HTERT RPE-1 (cell line): ENCODE measurements around the gene CERCAM.
"Not testable (repeated sequence)": the region's sequence is repeated elsewhere in the genome, so short reads cannot be mapped to it uniquely, and the experiment has no call there.

Experiments used
- in situ Hi-C: fragments of 300-500 bp; cut with MboI; formaldehyde crosslinking; loops from 4 replicates; pipeline ENCODE4 v1.14.3; 2020; ENCODE audit warnings: low sequenced_read_pairs

The CERCAM gene

DNA sequence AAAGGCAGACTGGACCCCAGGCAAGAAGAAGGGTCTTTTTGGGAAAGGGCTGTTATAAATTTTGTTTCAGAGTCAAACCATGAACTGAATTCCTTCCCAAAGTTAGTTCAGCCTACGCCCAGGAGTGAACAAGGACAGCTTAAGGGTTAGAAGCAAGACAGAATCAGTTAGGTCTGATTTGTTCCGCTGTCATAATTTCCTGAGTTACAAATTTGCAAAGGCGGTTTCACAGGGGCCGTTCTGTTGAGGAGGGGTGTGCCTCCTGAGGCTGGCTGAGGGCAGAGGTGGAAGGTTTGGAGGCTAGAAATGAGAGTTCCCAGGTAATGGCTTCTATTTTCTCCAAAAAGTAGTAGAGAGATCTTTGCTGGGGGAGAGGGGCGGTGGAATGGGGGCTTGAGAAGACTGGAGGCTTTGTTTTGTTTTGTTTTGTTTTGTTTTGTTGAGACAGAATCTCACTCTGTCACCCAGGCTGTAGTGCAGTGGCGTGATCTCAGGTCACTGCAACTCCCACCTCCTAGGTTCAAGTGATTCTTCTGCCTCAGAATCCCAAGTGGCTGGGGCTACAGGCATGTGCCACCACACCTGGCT is 4.1 kb upstream of the CERCAM start:
- in situ Hi-C loops, result no loop called here

DNA sequence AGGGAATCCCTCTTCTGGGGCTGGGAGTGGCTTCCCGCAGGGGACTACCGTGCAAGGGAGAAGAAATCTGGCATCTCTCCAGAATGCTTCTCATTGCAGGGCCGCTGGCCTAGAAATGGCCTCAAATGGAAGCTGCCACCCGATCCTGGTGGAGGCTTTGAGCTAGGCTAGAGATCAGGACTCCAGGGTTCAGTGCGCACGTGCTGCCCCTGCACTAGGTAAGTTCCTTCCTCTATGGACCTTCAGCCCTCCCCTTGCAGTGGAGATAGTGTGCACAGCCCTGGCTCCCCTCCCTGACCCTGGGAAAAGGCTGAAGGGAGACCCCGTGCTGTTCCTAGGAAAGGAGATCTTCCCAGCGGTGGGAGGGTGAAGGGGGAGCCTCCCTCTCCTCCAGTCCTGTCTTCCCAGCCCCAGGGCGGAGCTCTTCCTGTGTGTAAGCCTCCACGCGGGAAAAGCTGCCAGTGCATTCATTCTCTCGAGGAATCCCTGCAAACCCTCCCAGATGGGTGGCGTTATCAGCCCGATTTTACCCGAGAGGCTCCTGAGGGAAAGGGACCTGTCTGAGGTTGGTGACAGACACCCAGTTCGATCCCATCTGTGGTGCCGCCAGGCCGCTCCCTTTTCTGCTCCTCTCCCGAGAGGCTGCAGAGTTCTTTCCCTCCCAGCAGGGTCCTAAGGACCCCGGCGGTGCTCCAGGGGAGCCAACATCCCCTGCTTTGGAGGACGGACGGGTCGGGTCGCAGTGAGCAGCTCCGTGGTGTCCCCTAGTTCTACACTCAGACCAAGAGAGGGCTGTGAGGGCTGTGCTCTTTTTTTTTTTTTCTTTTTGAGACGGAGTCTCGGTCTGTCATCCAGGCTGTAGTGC is 1.4 kb upstream of the CERCAM start:
- in situ Hi-C loops, result no loop called here

DNA sequence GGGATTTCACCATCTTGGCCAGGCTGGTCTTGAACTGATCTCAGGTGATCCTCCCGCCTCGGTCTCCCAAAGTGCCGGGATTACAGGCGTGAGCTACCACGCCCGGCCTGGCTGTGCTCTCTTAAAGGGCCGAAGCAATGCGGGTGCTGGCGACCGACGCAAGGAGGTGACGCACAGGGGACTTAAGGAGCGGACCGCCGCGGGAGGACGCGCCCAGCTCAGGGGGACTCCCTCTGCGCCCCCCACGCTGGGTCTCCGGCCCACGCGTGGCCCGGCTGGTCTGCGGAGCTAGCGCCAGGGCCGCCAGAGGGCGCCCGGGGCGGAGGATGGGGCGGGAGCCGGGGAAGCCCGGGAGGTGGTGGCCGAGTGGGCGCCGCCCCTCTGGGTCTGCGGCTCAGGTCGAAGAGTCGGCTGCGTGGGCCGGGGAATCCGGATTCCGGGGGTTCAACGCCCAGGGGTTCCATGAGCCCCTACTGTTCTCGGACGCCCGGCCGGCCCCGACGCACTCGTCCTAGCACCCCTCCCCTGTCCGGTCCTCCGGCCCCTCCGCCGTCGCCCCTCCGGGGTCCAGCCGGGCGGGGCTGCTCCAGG is 502 bp upstream of the CERCAM start:
- in situ Hi-C loops, result no loop called here

DNA sequence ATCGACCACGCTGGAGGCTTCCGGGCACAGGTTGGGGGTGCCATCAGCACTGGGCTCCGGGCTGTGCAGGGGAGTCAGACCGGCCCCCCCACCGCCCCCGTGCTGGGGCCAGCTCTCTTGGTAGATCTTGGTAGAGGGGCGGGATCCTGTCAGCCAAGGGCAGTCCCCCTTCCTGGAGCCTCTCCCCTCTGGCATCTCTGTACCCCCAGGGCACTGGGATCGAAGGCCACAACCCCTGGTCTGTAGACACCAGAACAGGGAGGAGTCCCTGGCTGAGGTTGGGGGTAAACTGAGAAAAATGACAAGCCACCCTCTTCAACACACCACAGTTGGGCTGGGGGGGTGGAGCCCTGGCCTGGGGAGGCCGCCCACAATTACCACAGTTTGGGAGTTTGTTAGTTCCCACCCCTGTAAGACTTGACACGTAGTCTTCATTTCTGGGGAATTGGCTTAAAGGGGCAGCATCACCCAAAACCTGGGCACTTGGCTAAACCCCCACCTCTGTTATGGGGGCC is 882 bp downstream of the CERCAM start:
- in situ Hi-C loops, result no loop called here

DNA sequence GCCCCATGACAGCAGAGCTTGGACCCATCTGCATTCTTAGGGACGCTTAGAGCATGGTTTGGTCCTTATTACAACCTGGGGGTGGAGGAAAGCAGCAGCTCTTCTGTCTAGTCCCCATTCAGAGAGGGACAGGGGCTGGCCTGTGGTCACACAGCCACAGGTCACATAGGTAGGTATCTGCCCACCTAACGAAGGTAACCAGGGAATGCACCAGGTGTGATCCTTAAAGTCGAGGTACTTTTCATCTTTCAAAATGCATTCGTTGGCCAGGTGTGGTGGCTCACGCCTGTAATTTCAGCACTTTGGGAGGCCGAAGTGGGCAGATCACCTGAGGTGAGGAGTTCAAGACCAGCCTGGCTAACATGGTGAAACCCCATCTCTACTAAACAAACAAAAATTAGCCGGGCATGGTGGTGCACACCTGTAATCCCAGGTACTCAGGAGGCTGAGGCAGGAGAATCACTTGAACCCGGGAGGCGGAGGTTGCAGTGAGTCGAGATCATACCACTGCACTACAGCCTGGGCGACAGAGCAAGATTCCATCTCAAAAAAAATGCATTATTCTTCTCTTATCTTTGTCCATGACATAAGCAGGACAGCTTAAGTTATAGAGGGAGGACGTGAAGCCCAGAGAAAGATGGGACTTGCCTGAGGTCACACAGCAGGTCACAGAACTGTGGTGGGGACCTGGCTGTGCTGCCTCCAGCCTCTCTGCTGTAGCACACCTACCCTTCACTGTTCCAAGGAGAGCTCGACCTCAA is 1.5 kb downstream of the CERCAM start:
- in situ Hi-C loops, result not testable (repeated sequence)

DNA sequence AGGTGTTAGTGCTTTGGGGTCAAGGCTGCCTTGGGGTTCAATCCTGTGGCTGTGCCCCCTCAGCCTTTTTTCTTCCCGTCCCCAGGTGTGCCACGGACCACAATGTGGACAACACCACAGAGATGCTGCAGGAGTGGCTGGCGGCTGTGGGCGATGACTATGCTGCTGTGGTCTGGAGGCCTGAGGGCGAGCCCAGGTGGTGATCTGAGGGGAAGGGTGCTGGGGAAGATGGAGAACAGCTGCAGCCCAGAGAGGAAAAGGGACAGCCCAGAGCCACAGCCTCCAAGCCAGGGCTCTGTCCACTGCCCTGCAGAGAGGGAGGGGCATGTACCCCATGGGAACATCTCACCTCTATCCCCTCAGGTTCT is 2.1 kb downstream of the CERCAM start:
- in situ Hi-C loops, result no loop called here

DNA sequence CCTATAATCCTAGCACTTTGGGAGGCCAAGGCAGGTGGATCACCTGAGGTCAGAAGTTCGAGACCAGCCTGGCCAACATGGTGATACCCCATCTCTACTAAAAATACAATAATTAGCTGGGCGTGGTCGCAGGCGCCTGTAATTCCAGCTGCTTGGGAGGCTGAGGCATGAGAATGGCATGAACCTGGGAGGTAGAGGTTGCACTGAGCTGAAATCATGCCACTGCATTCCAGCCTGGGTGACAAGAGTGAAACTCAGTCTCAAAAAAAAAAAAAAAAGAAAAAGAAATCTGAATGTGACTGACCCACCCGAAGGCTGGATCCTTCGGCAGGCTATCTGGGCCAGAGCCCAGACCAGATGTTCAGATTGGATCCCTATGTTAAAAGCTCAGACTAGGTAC is 2.7 kb downstream of the CERCAM start:
- in situ Hi-C loops, result not testable (repeated sequence)

DNA sequence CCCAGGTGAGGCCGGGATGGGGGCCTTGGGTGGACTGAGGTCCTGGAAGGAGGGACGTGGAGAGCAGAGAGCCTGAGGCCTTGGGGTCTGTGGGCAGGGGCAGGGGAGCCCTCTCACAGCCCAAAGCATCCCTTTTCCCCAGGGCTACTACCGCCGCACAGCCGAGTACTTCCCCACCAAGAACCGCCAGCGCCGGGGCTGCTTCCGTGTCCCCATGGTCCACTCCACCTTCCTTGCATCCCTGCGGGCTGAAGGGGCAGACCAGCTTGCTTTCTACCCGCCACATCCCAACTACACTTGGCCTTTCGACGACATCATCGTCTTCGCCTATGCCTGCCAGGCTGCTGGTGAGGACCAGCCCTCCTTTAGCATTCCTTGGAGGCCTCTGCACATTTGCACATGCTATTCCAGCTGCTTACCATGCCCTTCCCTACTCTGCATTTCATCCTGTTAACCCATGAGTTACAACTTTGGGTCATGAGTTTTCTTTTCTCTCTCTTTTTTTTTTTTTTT is 3.7 kb downstream of the CERCAM start:
- in situ Hi-C loops, result no loop called here

DNA sequence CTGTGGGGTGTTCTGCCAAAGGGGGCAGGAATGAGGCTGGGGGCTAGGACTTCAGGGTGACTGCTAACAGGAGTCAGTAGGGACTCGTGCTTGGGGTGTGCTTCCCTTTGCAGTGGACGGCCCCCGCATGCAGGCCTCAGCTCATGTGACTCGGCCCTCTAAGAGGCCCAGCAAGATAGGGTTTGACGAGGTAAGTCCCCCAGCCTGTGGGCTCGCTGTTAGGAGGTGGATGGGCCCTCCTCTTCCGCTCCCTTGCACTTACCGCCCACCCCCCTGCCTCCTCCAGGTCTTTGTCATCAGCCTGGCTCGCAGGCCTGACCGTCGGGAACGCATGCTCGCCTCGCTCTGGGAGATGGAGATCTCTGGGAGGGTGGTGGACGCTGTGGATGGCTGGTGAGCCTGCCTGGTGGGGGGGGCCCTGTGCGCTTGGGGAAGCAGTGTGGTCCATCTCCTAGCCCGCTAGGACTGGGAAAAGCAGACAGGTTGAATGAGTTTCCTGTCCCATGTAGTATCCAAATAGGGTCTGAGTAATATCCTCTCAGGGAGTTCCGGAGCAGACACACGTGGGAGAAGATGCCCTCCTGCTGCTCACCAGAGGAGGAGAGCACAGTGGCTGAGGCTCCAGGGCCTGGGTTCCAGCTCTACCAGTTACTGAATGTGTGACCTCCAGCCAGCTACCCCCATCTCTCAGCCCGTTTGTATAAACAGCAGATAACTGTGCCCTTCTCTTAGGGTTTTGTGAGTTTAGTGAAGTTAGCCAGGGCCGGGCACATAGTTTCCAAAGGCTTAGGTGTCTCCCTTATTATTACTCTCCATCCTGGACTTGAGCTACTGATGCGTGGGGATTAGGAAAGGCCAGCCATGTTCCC is 8.2 kb downstream of the CERCAM start:
- in situ Hi-C loops, result no loop called here

DNA sequence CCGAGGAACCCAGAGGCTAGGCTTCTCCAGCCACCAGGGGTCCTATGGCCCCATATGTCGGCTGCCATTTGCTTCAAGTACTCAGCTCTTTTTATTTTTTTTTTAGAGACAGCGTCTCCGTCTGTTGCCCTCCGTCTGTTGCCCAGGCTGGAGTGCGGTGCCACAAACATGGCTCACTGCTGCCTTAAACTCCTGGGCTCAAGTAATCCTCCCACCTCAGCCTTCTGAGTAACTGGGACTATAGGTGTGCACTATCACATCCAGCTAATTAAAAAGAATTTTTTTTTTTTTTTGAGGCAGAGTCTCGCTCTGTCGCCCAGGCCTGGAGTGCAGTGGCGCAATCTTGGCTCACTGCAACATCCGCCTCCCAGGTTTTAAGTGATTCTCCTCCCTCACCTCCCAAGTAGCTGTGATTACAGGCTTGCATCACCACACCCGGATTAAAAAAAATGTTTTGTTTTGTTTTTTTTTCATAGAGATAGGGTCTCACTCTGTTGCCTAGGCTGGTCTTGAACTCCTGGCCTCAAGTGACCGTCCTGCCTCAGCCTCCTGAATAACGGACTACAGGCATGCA is 8.9 kb downstream of the CERCAM start:
- in situ Hi-C loops, result no loop called here

DNA sequence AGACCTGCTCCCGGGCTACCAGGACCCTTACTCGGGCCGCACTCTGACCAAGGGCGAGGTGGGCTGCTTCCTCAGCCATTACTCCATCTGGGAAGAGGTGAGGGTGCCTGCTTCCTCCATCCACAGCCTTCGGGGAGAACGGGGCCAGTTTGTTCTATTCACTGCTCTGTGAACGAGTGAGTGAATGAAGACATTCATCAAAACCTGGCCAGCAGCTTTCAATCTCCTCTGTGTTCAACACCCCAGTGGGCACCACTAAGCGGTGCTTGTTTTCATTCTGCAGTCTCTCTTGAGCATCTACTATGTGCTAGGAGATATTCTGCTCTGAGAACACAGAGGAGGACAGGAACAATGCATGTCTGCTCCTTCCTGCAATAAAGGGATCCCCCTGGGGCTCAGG is 10.6 kb downstream of the CERCAM start:
- in situ Hi-C loops, result no loop called here

DNA sequence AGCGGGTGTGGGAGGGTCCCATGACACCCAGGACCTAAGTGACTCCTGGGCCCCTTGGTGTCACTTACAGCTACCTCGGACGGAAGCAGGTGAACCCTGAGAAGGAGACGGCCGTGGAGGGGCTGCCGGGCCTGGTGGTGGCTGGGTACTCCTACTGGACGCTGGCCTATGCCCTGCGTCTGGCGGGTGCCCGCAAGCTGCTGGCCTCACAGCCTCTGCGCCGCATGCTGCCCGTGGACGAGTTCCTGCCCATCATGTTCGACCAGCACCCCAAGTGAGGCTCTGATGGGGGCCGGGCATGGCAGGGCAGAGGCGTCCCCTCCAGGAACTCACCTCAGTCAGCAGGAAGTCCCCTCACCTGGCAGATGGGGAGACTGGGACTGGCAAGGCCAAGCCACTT is 13.7 kb downstream of the CERCAM start:
- in situ Hi-C loops, result no loop called here

DNA sequence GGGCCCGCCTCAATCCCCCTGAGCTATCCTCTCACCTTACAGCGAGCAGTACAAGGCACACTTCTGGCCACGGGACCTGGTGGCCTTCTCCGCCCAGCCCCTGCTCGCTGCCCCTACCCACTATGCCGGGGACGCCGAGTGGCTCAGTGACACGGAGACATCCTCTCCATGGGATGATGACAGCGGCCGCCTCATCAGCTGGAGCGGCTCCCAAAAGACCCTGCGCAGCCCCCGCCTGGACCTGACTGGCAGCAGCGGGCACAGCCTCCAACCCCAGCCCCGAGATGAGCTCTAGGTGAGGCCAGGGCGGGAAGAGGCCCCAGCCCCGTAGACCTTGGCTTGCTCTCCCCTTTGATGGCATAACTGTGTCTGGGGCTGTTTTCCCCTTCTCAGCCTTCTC is 15.0 kb downstream of the CERCAM start:
- in situ Hi-C loops, result no loop called here

DNA sequence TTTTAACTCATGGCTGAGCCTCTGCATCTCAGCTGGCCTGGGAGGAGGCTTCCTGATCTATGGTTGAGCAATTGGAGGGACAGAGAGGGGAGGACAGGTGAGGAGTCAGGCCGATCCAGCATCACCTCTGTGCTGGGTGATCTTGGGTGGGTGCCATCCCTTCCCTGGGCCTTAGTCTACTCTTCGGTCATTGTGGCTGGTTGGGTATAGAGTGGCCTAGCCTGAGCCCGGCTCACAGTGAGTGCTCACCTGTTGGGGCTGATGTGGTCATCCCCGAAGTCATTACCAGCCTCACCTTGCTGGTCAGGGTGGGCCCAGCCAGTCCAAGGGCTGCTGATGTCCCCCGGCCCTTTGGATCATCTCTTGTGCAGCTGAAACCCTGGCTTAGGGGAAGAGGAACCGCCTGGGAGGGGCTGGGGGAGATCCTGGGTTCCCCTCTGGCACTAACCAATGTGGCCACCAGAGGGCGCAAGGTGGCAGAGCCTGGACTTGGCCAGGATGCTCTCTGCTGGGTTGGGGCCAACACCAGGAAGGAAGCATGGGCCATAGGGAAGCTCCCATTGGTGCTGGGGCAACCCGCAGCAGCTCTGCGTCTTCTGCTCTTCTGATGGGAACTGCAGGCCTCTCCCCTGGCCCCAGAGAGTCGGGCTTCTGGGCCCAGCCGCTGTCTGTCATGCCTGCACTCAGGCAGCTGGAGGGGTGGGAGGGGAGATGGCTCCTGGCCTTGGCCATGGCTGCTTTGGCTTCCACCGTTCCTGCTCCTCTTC is 17.9 kb downstream of the CERCAM start:
- in situ Hi-C loops, result no loop called here

DNA sequence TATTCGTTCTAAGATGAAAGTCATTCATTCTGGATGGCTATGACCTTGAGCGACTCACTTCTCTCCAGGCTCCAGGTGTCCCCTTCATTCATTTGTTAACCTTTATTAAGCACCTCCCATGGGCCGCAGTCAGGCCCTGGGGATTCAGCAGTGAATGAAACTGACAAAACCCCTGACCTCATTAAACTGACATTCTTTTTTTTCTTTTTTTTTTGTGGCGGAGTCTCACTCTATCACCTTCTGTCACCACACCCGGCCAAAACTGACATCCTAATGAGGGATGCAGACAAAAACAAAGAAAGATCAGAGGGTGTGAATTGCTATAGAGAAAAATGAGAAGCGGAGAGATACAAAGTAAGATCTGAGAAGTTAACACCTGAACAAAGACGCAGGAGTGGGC is 18.6 kb downstream of the CERCAM start:
- in situ Hi-C loops, result no loop called here

DNA sequence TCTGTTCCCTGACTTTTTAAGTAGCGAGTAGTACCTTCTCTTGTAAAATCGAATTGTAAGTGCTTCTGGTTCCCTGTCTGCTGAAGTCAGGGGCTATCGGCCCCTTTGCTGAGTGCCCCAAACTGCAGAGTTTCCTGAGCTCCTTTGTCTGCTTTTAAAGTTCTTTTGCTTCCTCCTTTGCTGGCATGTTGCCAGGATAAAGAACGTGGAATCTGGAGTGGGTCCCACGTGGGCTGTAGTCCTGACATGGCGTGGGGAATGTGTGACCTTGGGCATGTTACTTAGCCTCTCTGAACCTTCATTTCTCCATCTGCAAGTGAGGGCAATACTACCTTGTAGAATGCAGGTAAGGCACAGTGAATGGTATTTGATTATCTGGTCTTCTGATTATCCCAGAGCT is 21.5 kb downstream of the CERCAM start:
- in situ Hi-C loops, result no loop called here

DNA sequence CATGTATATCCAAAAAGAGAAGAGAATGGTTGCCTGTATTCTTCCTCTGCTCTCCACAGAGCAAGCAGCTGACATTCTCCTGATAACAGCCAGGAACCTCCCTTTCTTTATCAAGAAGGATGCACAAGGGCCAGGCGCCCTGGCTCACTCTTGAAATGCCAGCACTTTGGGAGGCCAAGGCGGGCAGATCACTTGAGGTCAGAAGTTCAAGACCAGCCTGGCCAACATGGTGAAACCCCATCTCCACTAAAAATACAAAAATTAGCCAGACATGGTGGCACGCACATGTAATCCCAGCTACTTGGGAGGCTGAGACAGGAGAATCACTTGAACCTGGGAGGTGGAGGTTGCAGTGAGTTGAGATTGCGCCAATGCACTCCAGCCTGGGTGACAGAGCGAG is 25.8 kb downstream of the CERCAM start:
- in situ Hi-C loops, result not testable (repeated sequence)

DNA sequence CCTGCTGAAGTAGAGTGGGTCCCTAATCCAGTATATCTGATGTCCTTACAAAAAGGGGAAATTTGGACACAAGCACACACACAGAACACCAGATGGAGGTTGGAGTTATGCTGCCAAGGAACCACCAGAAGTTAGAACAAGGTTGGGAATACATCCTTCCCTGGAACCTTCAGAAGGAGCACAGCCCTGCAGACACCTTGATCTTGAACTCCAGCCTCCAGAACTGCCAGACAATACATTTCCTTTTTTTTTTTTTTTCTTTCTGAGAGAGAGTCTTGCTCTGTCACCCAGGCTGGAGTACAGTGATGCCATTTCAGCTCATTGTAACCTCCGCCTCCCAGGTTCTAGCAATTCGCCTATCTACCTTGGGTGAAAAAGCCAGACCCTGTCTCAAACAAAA is 28.1 kb downstream of the CERCAM start:
- in situ Hi-C loops, result no loop called here

DNA sequence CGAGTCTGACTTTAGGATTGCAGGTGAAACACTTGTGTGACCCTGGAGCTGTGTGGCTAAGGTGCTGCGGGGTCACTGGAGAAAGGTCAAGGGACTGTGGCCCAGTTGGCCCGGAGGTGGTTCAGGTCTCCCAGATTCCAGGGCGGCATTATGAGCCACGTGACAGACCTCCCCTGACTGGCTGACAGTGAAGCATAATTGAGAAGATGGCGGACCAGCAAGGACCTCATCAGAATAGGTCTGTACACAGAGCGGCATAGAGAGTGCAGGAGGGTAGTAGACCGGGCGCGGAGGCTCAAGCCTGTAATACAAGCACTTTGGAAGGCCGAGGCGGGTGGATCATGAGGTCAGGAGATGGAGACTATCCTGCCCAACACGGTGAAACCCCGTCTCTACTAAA is 34.3 kb downstream of the CERCAM start:
- in situ Hi-C loops, result no loop called here
